ENCODE data around the gene SLCO3A1. TPM values are rescaled to one million over a fixed set of nuclear protein-coding genes. Genes with fewer than 3 reads are reported as not detected.

Gene SLCO3A1
- total RNA-seq, 1 experiment from 2014 or later: 5.1 TPM

GRCh38 chr15:91921188-91921842 lies 67.8 kb downstream of the SLCO3A1 start (continued):
- TF ChIP-seq TCF7L2 (IDR thresholded peaks at IDR 0.05; ENCODE audit: borderline replicate concordance, extremely low read depth, insufficient read depth, insufficient read length) (no peak), CEBPB (IDR thresholded peaks at IDR 0.05; ENCODE audit: low read depth) (no peak), EZH2phosphoT487 (IDR thresholded peaks at IDR 0.05; ENCODE audit: borderline replicate concordance) (no peak), CBX3 (IDR thresholded peaks at IDR 0.05; ENCODE audit: low read depth) (no peak)

DNA sequence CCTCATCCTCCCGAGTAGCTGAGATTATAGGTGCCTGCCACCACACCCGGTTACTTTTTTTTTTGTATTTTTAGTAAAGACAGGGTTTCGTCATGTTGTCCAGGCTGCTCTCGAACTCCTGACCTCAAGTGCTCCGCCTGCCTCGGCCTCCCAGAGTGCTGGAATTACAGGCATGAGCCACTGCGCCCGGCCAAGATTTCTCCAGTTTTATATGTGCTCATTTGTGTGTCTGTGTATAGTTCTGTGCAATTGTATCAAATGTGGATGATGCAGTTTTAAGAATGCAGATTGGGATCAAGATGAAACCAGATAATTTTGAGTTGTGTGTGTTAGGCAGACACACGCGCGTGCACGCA lies 68.3 kb downstream of the SLCO3A1 start:
- no peak for DNase-seq (ENCODE audit: low read depth, low spot score)
- H3K9ac ChIP-seq (ENCODE audit: low read length): no peak overlapping the region
- ChIA-PET RAD21 (ENCODE audit: low non-redundant PET in 1 of 2, low total read pairs in 2 of 2, uncharacterized antibody in 2 of 2, unreplicated experiment in 2 of 2) (no interaction called here), POLR2A (no interaction called here), CTCF (no interaction called here)
- no peak overlapping the region for H2AFZ ChIP-seq (ENCODE audit: low read depth, low read length, poor library complexity, severe bottlenecking)
- H4K20me1 ChIP-seq (ENCODE audit: insufficient read depth): no peaks in the 10 kb centered on the region
- H3K27me3 ChIP-seq (ENCODE audit: insufficient read depth, low read length): no peaks in the 10 kb centered on the region
- TF ChIP-seq ZBTB33 (IDR thresholded peaks at IDR 0.05; ENCODE audit: extremely low read depth, insufficient replicate concordance, low read length) (no peak), CEBPB (IDR thresholded peaks at IDR 0.05; ENCODE audit: low read depth) (no peak), SP1 (IDR thresholded peaks at IDR 0.05; ENCODE audit: low read depth) (no peak)
- TF ChIP-seq, protein P1, sequence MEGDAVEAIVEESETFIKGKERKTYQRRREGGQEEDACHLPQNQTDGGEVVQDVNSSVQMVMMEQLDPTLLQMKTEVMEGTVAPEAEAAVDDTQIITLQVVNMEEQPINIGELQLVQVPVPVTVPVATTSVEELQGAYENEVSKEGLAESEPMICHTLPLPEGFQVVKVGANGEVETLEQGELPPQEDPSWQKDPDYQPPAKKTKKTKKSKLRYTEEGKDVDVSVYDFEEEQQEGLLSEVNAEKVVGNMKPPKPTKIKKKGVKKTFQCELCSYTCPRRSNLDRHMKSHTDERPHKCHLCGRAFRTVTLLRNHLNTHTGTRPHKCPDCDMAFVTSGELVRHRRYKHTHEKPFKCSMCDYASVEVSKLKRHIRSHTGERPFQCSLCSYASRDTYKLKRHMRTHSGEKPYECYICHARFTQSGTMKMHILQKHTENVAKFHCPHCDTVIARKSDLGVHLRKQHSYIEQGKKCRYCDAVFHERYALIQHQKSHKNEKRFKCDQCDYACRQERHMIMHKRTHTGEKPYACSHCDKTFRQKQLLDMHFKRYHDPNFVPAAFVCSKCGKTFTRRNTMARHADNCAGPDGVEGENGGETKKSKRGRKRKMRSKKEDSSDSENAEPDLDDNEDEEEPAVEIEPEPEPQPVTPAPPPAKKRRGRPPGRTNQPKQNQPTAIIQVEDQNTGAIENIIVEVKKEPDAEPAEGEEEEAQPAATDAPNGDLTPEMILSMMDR (IDR thresholded peaks at IDR 0.05 in 2 of 3, conservative IDR thresholded peaks at IDR 0.05 in 1 of 3; ENCODE audit: borderline replicate concordance in 1 of 3, insufficient read depth in 1 of 3, low read depth in 2 of 3, low read length in 2 of 3): no peak
- no peaks in the 10 kb centered on the region for H3K9me2 ChIP-seq (ENCODE audit: insufficient read depth)
- ATAC-seq: no peak
- no peaks in the 10 kb centered on the region for H3K79me2 ChIP-seq (ENCODE audit: insufficient read depth, low read length)
- no peak overlapping the region for H3K27ac ChIP-seq (ENCODE audit: low read depth, low read length)
- H3K4me2 ChIP-seq (ENCODE audit: low read length): no peak overlapping the region
- intact Hi-C loops (cut with micrococcal nuclease): no loop called here
- no TSS peak for BruUV-seq (replicated peaks)
- no peak overlapping the region for H3K4me3 ChIP-seq (replicated peaks in 1 of 2; ENCODE audit: low read depth in 1 of 2, low read length in 2 of 2)
- H3K9me3 ChIP-seq (ENCODE audit: control insufficient read depth in 1 of 2, insufficient read depth in 1 of 2, low read depth in 1 of 2, low read length in 2 of 2): no peaks in the 10 kb centered on the region
- H3K4me1 ChIP-seq (ENCODE audit: control insufficient read depth in 1 of 2, insufficient read depth in 2 of 2, low read length in 2 of 2): no peaks in the 10 kb centered on the region
- H3K36me3 ChIP-seq (ENCODE audit: control insufficient read depth in 1 of 2, insufficient read depth in 2 of 2, low read length in 2 of 2): no peaks in the 10 kb centered on the region

All from HCT116 (cell line).